ENCODE measurements around the gene NLGN4X.

NLGN4X gene

GRCh38 chrX:6052111-6052745 lies 176.4 kb downstream of the NLGN4X start:
- Histone ChIP-seq H4K5ac (ENCODE audit: low read length) (no peak overlapping the region), H3K79me2 (ENCODE audit: control insufficient read depth, insufficient read depth, low read length) (no peaks in the 10 kb centered on the region), H3K27ac (ENCODE audit: low read depth, low read length) (no peak overlapping the region), H3K56ac (ENCODE audit: low read length) (no peak overlapping the region), H2BK120ac (ENCODE audit: low read depth, low read length) (no peak overlapping the region), H3K36me3 (ENCODE audit: control insufficient read depth, insufficient read depth, low read length) (no peaks in the 10 kb centered on the region), H3K23ac (ENCODE audit: low read length) (no peak overlapping the region), H3K18ac (ENCODE audit: low read length) (no peak overlapping the region), H2BK5ac (ENCODE audit: low read length) (no peak overlapping the region), H3K4me1 (ENCODE audit: control insufficient read depth, low read depth, low read length) (no peaks in the 10 kb centered on the region), H3K9ac (ENCODE audit: low read length) (no peak overlapping the region), H3K79me1 (ENCODE audit: low read length) (no peaks in the 10 kb centered on the region), H3K4me2 (ENCODE audit: low read length) (no peak overlapping the region), H2BK15ac (replicated peaks; ENCODE audit: low read depth) (no peak overlapping the region), H3K27me3 (ENCODE audit: insufficient read depth, low read length, poor library complexity) (no peaks in the 10 kb centered on the region), H3K4me3 (ENCODE audit: low read length) (no peak overlapping the region), H2AK5ac (ENCODE audit: low read length) (no peak overlapping the region), H4K8ac (ENCODE audit: low read depth, low read length) (no peak overlapping the region), H3K4ac (ENCODE audit: low read depth, low read length) (no peak overlapping the region)
- no CpG with 5 or more reads among the region's 8 CpGs for WGBS (ENCODE audit: extremely low coverage, insufficient coverage, low lambda C conversion rate)
- DNase-seq = no peak

- Histone ChIP-seq H3K9ac (ENCODE audit: low read length) (no peak overlapping the region), H4K5ac (ENCODE audit: low read length) (no peak overlapping the region), H3K27ac (ENCODE audit: low read depth, low read length) (no peak overlapping the region), H2BK15ac (replicated peaks; ENCODE audit: low read depth) (no peak overlapping the region), H4K8ac (ENCODE audit: low read depth, low read length) (no peak overlapping the region), H3K27me3 (ENCODE audit: insufficient read depth, low read length, poor library complexity) (no peaks in the 10 kb centered on the region), H2BK120ac (ENCODE audit: low read depth, low read length) (no peak overlapping the region), H3K4me3 (ENCODE audit: low read length) (no peak overlapping the region), H3K23ac (ENCODE audit: low read length) (no peak overlapping the region), H3K79me2 (ENCODE audit: control insufficient read depth, insufficient read depth, low read length) (no peaks in the 10 kb centered on the region), H3K18ac (ENCODE audit: low read length) (no peak overlapping the region), H2AK5ac (ENCODE audit: low read length) (no peak overlapping the region), H3K4ac (ENCODE audit: low read depth, low read length) (no peak overlapping the region), H3K79me1 (ENCODE audit: low read length) (no peaks in the 10 kb centered on the region), H3K4me1 (ENCODE audit: control insufficient read depth, low read depth, low read length) (no peaks in the 10 kb centered on the region), H3K36me3 (ENCODE audit: control insufficient read depth, insufficient read depth, low read length) (no peaks in the 10 kb centered on the region), H3K56ac (ENCODE audit: low read length) (no peak overlapping the region), H3K4me2 (ENCODE audit: low read length) (no peak overlapping the region), H2BK5ac (ENCODE audit: low read length) (no peak overlapping the region)
- no CpG with 5 or more reads among the region's 1 CpG for WGBS (ENCODE audit: extremely low coverage, insufficient coverage, low lambda C conversion rate)
- DNase-seq = no peak
These were observed 179.5 kb downstream of the NLGN4X start for GRCh38 chrX:6049132-6049531.

- Histone ChIP-seq H3K27ac (ENCODE audit: low read depth, low read length) (no peak overlapping the region), H3K4me1 (ENCODE audit: control insufficient read depth, low read depth, low read length) (no peaks in the 10 kb centered on the region), H3K4ac (ENCODE audit: low read depth, low read length) (no peak overlapping the region), H3K23ac (ENCODE audit: low read length) (no peak overlapping the region), H2BK15ac (replicated peaks; ENCODE audit: low read depth) (no peak overlapping the region), H2BK5ac (ENCODE audit: low read length) (no peak overlapping the region), H3K27me3 (ENCODE audit: insufficient read depth, low read length, poor library complexity) (no peaks in the 10 kb centered on the region), H3K79me1 (ENCODE audit: low read length) (no peaks in the 10 kb centered on the region), H3K56ac (ENCODE audit: low read length) (no peak overlapping the region), H3K4me3 (ENCODE audit: low read length) (no peak overlapping the region), H3K79me2 (ENCODE audit: control insufficient read depth, insufficient read depth, low read length) (no peaks in the 10 kb centered on the region), H3K4me2 (ENCODE audit: low read length) (no peak overlapping the region), H3K9ac (ENCODE audit: low read length) (no peak overlapping the region), H2AK5ac (ENCODE audit: low read length) (no peak overlapping the region), H4K5ac (ENCODE audit: low read length) (no peak overlapping the region), H3K18ac (ENCODE audit: low read length) (no peak overlapping the region), H4K8ac (ENCODE audit: low read depth, low read length) (no peak overlapping the region), H3K36me3 (ENCODE audit: control insufficient read depth, insufficient read depth, low read length) (no peaks in the 10 kb centered on the region), H2BK120ac (ENCODE audit: low read depth, low read length) (no peak overlapping the region)
- no peak for DNase-seq
- no CpG with 5 or more reads among the region's 2 CpGs for WGBS (ENCODE audit: extremely low coverage, insufficient coverage, low lambda C conversion rate)
These were observed 187.0 kb downstream of the NLGN4X start for GRCh38 chrX:6041630-6042029.

- no peak overlapping the region for H3K18ac ChIP-seq (ENCODE audit: low read length)
- H3K36me3 ChIP-seq (ENCODE audit: control insufficient read depth, insufficient read depth, low read length) = no peaks in the 10 kb centered on the region
- no peak overlapping the region for H3K27ac ChIP-seq (ENCODE audit: low read depth, low read length)
- H2BK15ac ChIP-seq (replicated peaks; ENCODE audit: low read depth) = no peak overlapping the region
- H3K4me1 ChIP-seq (ENCODE audit: control insufficient read depth, low read depth, low read length) = no peaks in the 10 kb centered on the region
- DNase-seq = no peak
- no peak overlapping the region for H3K56ac ChIP-seq (ENCODE audit: low read length)
- no peaks in the 10 kb centered on the region for H3K27me3 ChIP-seq (ENCODE audit: insufficient read depth, low read length, poor library complexity)
- H3K4ac ChIP-seq (ENCODE audit: low read depth, low read length) = no peak overlapping the region
- H3K23ac ChIP-seq (ENCODE audit: low read length) = no peak overlapping the region
- no peak overlapping the region for H2BK120ac ChIP-seq (ENCODE audit: low read depth, low read length)
- no peak overlapping the region for H2AK5ac ChIP-seq (ENCODE audit: low read length)
- no peak overlapping the region for H2BK5ac ChIP-seq (ENCODE audit: low read length)
- H3K9ac ChIP-seq (ENCODE audit: low read length) = no peak overlapping the region
- no peak overlapping the region for H3K4me2 ChIP-seq (ENCODE audit: low read length)
- peaks cover 3% of the 10 kb centered on the region for H3K79me2 ChIP-seq (ENCODE audit: control insufficient read depth, insufficient read depth, low read length)
- no peaks in the 10 kb centered on the region for H3K79me1 ChIP-seq (ENCODE audit: low read length)
- no peak overlapping the region for H4K5ac ChIP-seq (ENCODE audit: low read length)
- WGBS (ENCODE audit: extremely low coverage, insufficient coverage, low lambda C conversion rate) = no CpG with 5 or more reads among the region's 11 CpGs
- H4K8ac ChIP-seq (ENCODE audit: low read depth, low read length) = no peak overlapping the region
- no peak overlapping the region for H3K4me3 ChIP-seq (ENCODE audit: low read length)
These were observed 199.7 kb downstream of the NLGN4X start for GRCh38 chrX:6029014-6029413.

GRCh38 chrX:6026980-6027379 lies 201.7 kb downstream of the NLGN4X start:
- Histone ChIP-seq H2BK5ac (ENCODE audit: low read length) (no peak overlapping the region), H3K4ac (ENCODE audit: low read depth, low read length) (no peak overlapping the region), H3K27me3 (ENCODE audit: insufficient read depth, low read length, poor library complexity) (no peaks in the 10 kb centered on the region), H4K8ac (ENCODE audit: low read depth, low read length) (no peak overlapping the region), H3K23ac (ENCODE audit: low read length) (no peak overlapping the region), H3K4me1 (ENCODE audit: control insufficient read depth, low read depth, low read length) (no peaks in the 10 kb centered on the region), H3K36me3 (ENCODE audit: control insufficient read depth, insufficient read depth, low read length) (no peaks in the 10 kb centered on the region), H2BK120ac (ENCODE audit: low read depth, low read length) (no peak overlapping the region), H3K56ac (ENCODE audit: low read length) (no peak overlapping the region), H2AK5ac (ENCODE audit: low read length) (no peak overlapping the region), H4K5ac (ENCODE audit: low read length) (no peak overlapping the region), H3K4me3 (ENCODE audit: low read length) (no peak overlapping the region), H3K79me1 (ENCODE audit: low read length) (no peaks in the 10 kb centered on the region), H3K4me2 (ENCODE audit: low read length) (no peak overlapping the region), H3K79me2 (ENCODE audit: control insufficient read depth, insufficient read depth, low read length) (peaks cover 3% of the 10 kb centered on the region), H3K27ac (ENCODE audit: low read depth, low read length) (no peak overlapping the region), H3K9ac (ENCODE audit: low read length) (no peak overlapping the region), H2BK15ac (replicated peaks; ENCODE audit: low read depth) (no peak overlapping the region), H3K18ac (ENCODE audit: low read length) (no peak overlapping the region)
- DNase-seq = peak; percentile 22
- WGBS (ENCODE audit: extremely low coverage, insufficient coverage, low lambda C conversion rate) = no CpG with 5 or more reads among the region's 6 CpGs

GRCh38 chrX:6026429-6026828 lies 202.2 kb downstream of the NLGN4X start:
- H2BK120ac ChIP-seq (ENCODE audit: low read depth, low read length) = no peak overlapping the region
- no peak overlapping the region for H2BK15ac ChIP-seq (replicated peaks; ENCODE audit: low read depth)
- no peak overlapping the region for H4K8ac ChIP-seq (ENCODE audit: low read depth, low read length)
- H3K9ac ChIP-seq (ENCODE audit: low read length) = no peak overlapping the region
- H3K36me3 ChIP-seq (ENCODE audit: control insufficient read depth, insufficient read depth, low read length) = no peaks in the 10 kb centered on the region
- no CpG with 5 or more reads among the region's 7 CpGs for WGBS (ENCODE audit: extremely low coverage, insufficient coverage, low lambda C conversion rate)
- H2AK5ac ChIP-seq (ENCODE audit: low read length) = no peak overlapping the region
- H3K4me1 ChIP-seq (ENCODE audit: control insufficient read depth, low read depth, low read length) = no peaks in the 10 kb centered on the region
- H3K79me1 ChIP-seq (ENCODE audit: low read length) = no peaks in the 10 kb centered on the region
- no peak overlapping the region for H3K18ac ChIP-seq (ENCODE audit: low read length)
- no peak for DNase-seq
- H3K4me2 ChIP-seq (ENCODE audit: low read length) = no peak overlapping the region
- no peaks in the 10 kb centered on the region for H3K27me3 ChIP-seq (ENCODE audit: insufficient read depth, low read length, poor library complexity)
- no peak overlapping the region for H2BK5ac ChIP-seq (ENCODE audit: low read length)
- peaks cover 3% of the 10 kb centered on the region for H3K79me2 ChIP-seq (ENCODE audit: control insufficient read depth, insufficient read depth, low read length)
- H3K27ac ChIP-seq (ENCODE audit: low read depth, low read length) = no peak overlapping the region
- H3K4ac ChIP-seq (ENCODE audit: low read depth, low read length) = no peak overlapping the region
- H3K4me3 ChIP-seq (ENCODE audit: low read length) = no peak overlapping the region
- H4K5ac ChIP-seq (ENCODE audit: low read length) = no peak overlapping the region
- no peak overlapping the region for H3K56ac ChIP-seq (ENCODE audit: low read length)
- H3K23ac ChIP-seq (ENCODE audit: low read length) = no peak overlapping the region
